ENCODE data around the gene RPLP2. TPM values are rescaled to one million over a fixed set of nuclear protein-coding genes. Genes with fewer than 3 reads are reported as not detected.
A peak's percentile ranks its signal among the peaks of the same experiment; 100 is the strongest.

The RPLP2 gene
- total RNA-seq (1,000 to 10,000 TPM; 1,300 to 1,387 TPM), polyA plus RNA-seq (1,000 to 10,000 TPM; 1,256 to 1,452 TPM)
- long read RNA-seq, donor 1, transcript RPLP2-201 (5 exons, 781 nt): major isoform, 124 of 156 reads
- long read RNA-seq, donor 1, transcript RPLP2-207 (4 exons, 637 nt): minor isoform, 17 of 156 reads
- long read RNA-seq, donor 1, partial matches to known transcripts: 2 of 156 reads
- long read RNA-seq, donor 1, other reads (novel, unspliced or antisense): 9 of 156 reads
- long read RNA-seq, donor 2, transcript RPLP2-207 (4 exons, 637 nt): minor isoform, 15 of 91 reads
- long read RNA-seq, donor 2, transcript RPLP2-201 (5 exons, 781 nt): major isoform, 69 of 91 reads
- long read RNA-seq, donor 2, partial matches to known transcripts: 1 of 91 reads
- long read RNA-seq, donor 2, other reads (novel, unspliced or antisense): 4 of 91 reads

- Histone ChIP-seq H3K9me3 (ENCODE audit: control insufficient read depth, low read length) (no peaks in the 10 kb centered on the region), H3K27me3 (ENCODE audit: control insufficient read depth in 1 of 2, insufficient read depth in 2 of 2, low read length in 1 of 2) (no peaks in the 10 kb centered on the region), H3K36me3 (ENCODE audit: control insufficient read depth in 1 of 2, insufficient read depth in 2 of 2, low read length in 1 of 2) (peaks cover 0 to 13% of the 10 kb centered on the region in 2 donors), H3K4me3 (ENCODE audit: low read length in 2 of 2) (peak within 1 kb of the TSS; percentile 51 to 84), H3K4me1 (ENCODE audit: control insufficient read depth in 1 of 2, insufficient read depth in 2 of 2, low read length in 2 of 2) (no peaks in the 10 kb centered on the region), H3K27ac (ENCODE audit: low read depth in 1 of 2, low read length in 2 of 2) (peak within 1 kb of the TSS; percentile 20 to 99)
- DNase-seq (peak; percentile 99 to 100), ATAC-seq (ENCODE audit: low FRiP score) (peak; percentile 96)
- intact Hi-C loops (cut with DNase I): no loop called here
- 0% methylated on average over 67 to 81 of the region's 81 CpGs for WGBS, 2 donors
These were observed at the start of gene RPLP2 for GRCh38 chr11:809287-810039. RPLP2 (plus strand) TSS chr11:809967; CDS start chr11:810235, 268 bp downstream.

- DNase-seq (no peak), ATAC-seq (ENCODE audit: low FRiP score) (no peak)
- no peak overlapping the region for H3K27ac ChIP-seq (ENCODE audit: low read depth in 1 of 2, low read length in 2 of 2)
- H3K9me3 ChIP-seq (ENCODE audit: control insufficient read depth, low read length): no peaks in the 10 kb centered on the region
- H3K27me3 ChIP-seq (ENCODE audit: control insufficient read depth in 1 of 2, insufficient read depth in 2 of 2, low read length in 1 of 2): no peaks in the 10 kb centered on the region
- peaks cover 3 to 5% of the 10 kb centered on the region in 2 donors for H3K36me3 ChIP-seq (ENCODE audit: control insufficient read depth in 1 of 2, insufficient read depth in 2 of 2, low read length in 1 of 2)
- no peak overlapping the region for H3K4me3 ChIP-seq (ENCODE audit: low read length in 2 of 2)
- intact Hi-C loops (cut with DNase I): loop anchor here in 1 of 2 donors (5.0 kb wide), 1 partner anchor 98 kb away; no protein-coding TSS in a partner anchor
- H3K4me1 ChIP-seq (ENCODE audit: control insufficient read depth in 1 of 2, insufficient read depth in 2 of 2, low read length in 2 of 2): no peaks in the 10 kb centered on the region
These were observed 49.5 kb upstream of the RPLP2 start for GRCh38 chr11:760236-760635.

GRCh38 chr11:761526-762108, 48.1 kb upstream of the RPLP2 start:
- H3K4me1 ChIP-seq (ENCODE audit: control insufficient read depth in 1 of 2, insufficient read depth in 2 of 2, low read length in 2 of 2): no peaks in the 10 kb centered on the region
- intact Hi-C loops (cut with DNase I): loop anchor here in 1 of 2 donors (5.0 kb wide), 1 partner anchor 99 kb away; no protein-coding TSS in a partner anchor
- no peaks in the 10 kb centered on the region for H3K9me3 ChIP-seq (ENCODE audit: control insufficient read depth, low read length)
- H3K4me3 ChIP-seq (ENCODE audit: low read length in 2 of 2): no peak overlapping the region
- DNase-seq (no peak), ATAC-seq (ENCODE audit: low FRiP score) (no peak)
- no peaks in the 10 kb centered on the region for H3K27me3 ChIP-seq (ENCODE audit: control insufficient read depth in 1 of 2, insufficient read depth in 2 of 2, low read length in 1 of 2)
- peaks cover 4 to 5% of the 10 kb centered on the region in 2 donors for H3K36me3 ChIP-seq (ENCODE audit: control insufficient read depth in 1 of 2, insufficient read depth in 2 of 2, low read length in 1 of 2)
- no peak overlapping the region for H3K27ac ChIP-seq (ENCODE audit: low read depth in 1 of 2, low read length in 2 of 2)
- WGBS, 2 donors: 85% methylated on average over 8 of the region's 8 CpGs

- intact Hi-C loops (cut with DNase I): loop anchor here in 1 of 2 donors (5.0 kb wide), 1 partner anchor 100 kb away; no protein-coding TSS in a partner anchor
- DNase-seq (peak in 1 of 2 donors; percentile 72), ATAC-seq (ENCODE audit: low FRiP score) (no peak)
- WGBS, 2 donors: 47 to 60% methylated on average over 10 of the region's 10 CpGs
- Histone ChIP-seq H3K27ac (ENCODE audit: low read depth in 1 of 2, low read length in 2 of 2) (no peak overlapping the region), H3K27me3 (ENCODE audit: control insufficient read depth in 1 of 2, insufficient read depth in 2 of 2, low read length in 1 of 2) (no peaks in the 10 kb centered on the region), H3K4me1 (ENCODE audit: control insufficient read depth in 1 of 2, insufficient read depth in 2 of 2, low read length in 2 of 2) (no peaks in the 10 kb centered on the region), H3K4me3 (ENCODE audit: low read length in 2 of 2) (no peak overlapping the region), H3K9me3 (ENCODE audit: control insufficient read depth, low read length) (no peaks in the 10 kb centered on the region), H3K36me3 (ENCODE audit: control insufficient read depth in 1 of 2, insufficient read depth in 2 of 2, low read length in 1 of 2) (peaks cover 3 to 5% of the 10 kb centered on the region in 2 donors)
These were observed 47.2 kb upstream of the RPLP2 start for GRCh38 chr11:762421-763072.

GRCh38 chr11:763073-763463, 46.7 kb upstream of the RPLP2 start:
- intact Hi-C loops (cut with DNase I): loop anchor here in 1 of 2 donors (5.0 kb wide), 1 partner anchor 101 kb away; no protein-coding TSS in a partner anchor
- Histone ChIP-seq H3K4me3 (ENCODE audit: low read length in 2 of 2) (no peak overlapping the region), H3K27ac (ENCODE audit: low read depth in 1 of 2, low read length in 2 of 2) (no peak overlapping the region), H3K27me3 (ENCODE audit: control insufficient read depth in 1 of 2, insufficient read depth in 2 of 2, low read length in 1 of 2) (no peaks in the 10 kb centered on the region), H3K4me1 (ENCODE audit: control insufficient read depth in 1 of 2, insufficient read depth in 2 of 2, low read length in 2 of 2) (no peaks in the 10 kb centered on the region), H3K36me3 (ENCODE audit: control insufficient read depth in 1 of 2, insufficient read depth in 2 of 2, low read length in 1 of 2) (peaks cover 3 to 5% of the 10 kb centered on the region in 2 donors), H3K9me3 (ENCODE audit: control insufficient read depth, low read length) (no peaks in the 10 kb centered on the region)
- no peak for ATAC-seq (ENCODE audit: low FRiP score)
- 60 to 74% methylated on average over 11 to 24 of the region's 24 CpGs for WGBS, 2 donors
- no peak for DNase-seq

GRCh38 chr11:763549-764321, 46.0 kb upstream of the RPLP2 start:
- Histone ChIP-seq H3K27me3 (ENCODE audit: control insufficient read depth in 1 of 2, insufficient read depth in 2 of 2, low read length in 1 of 2) (no peaks in the 10 kb centered on the region), H3K4me3 (ENCODE audit: low read length in 2 of 2) (no peak overlapping the region), H3K9me3 (ENCODE audit: control insufficient read depth, low read length) (no peaks in the 10 kb centered on the region), H3K27ac (ENCODE audit: low read depth in 1 of 2, low read length in 2 of 2) (no peak overlapping the region), H3K36me3 (ENCODE audit: control insufficient read depth in 1 of 2, insufficient read depth in 2 of 2, low read length in 1 of 2) (peaks cover 3 to 5% of the 10 kb centered on the region in 2 donors), H3K4me1 (ENCODE audit: control insufficient read depth in 1 of 2, insufficient read depth in 2 of 2, low read length in 2 of 2) (no peaks in the 10 kb centered on the region)
- WGBS, 2 donors: 84 to 86% methylated on average over 22 of the region's 22 CpGs
- ATAC-seq (ENCODE audit: low FRiP score) (no peak), DNase-seq (peak in 1 of 2 donors; percentile 73)
- intact Hi-C loops (cut with DNase I): loop anchor here in 1 of 2 donors (5.0 kb wide), 1 partner anchor 101 kb away; no protein-coding TSS in a partner anchor

GRCh38 chr11:764322-765024, 45.3 kb upstream of the RPLP2 start:
- DNase-seq (no peak), ATAC-seq (ENCODE audit: low FRiP score) (peak; percentile 36)
- no peaks in the 10 kb centered on the region for H3K27me3 ChIP-seq (ENCODE audit: control insufficient read depth in 1 of 2, insufficient read depth in 2 of 2, low read length in 1 of 2)
- H3K9me3 ChIP-seq (ENCODE audit: control insufficient read depth, low read length): no peaks in the 10 kb centered on the region
- WGBS, 2 donors: 81 to 82% methylated on average over 18 of the region's 18 CpGs
- no peak overlapping the region for H3K27ac ChIP-seq (ENCODE audit: low read depth in 1 of 2, low read length in 2 of 2)
- intact Hi-C loops (cut with DNase I): loop anchor here in 1 of 2 donors (5.0 kb wide), 1 partner anchor 102 kb away; no protein-coding TSS in a partner anchor
- H3K4me3 ChIP-seq (ENCODE audit: low read length in 2 of 2): no peak overlapping the region
- no peaks in the 10 kb centered on the region for H3K4me1 ChIP-seq (ENCODE audit: control insufficient read depth in 1 of 2, insufficient read depth in 2 of 2, low read length in 2 of 2)
- H3K36me3 ChIP-seq (ENCODE audit: control insufficient read depth in 1 of 2, insufficient read depth in 2 of 2, low read length in 1 of 2): peaks cover 3 to 5% of the 10 kb centered on the region in 2 donors

Data from aorta (tissue), 5 donors.